HCT116 (cell line): ENCODE measurements around the gene PPP1R13L. TPM values are rescaled to one million over a fixed set of nuclear protein-coding genes. Genes with fewer than 3 reads are reported as not detected.

ENCODE experiments used
- ATAC-seq: fragments of 200-7000 bp; cut with Tn5 transposase; 2 replicates; pipeline ENCODE4 v1.9.1; 2020; ENCODE audit warnings: mild to moderate bottlenecking, moderate library complexity
- Bru-seq: library from RNA; stranded (reverse); fragments of 400-500 nt; gene quantifications from one replicate; lab custom pipeline; 2021; lab: Mats Ljungman, UMichigan
- BruChase-seq, 2 experiments: library from RNA; stranded (reverse); fragments of 400-500 nt; gene quantifications; one replicate each; lab custom pipeline; 2021; lab: Mats Ljungman, UMichigan
- BruUV-seq: library from RNA; stranded (reverse); fragments of 400-500 nt; replicated peaks from 2 replicates; lab custom pipeline; 2021; lab: Mats Ljungman, UMichigan
- CTCF ChIA-PET: fragments of 300-600 bp; sonication (Branson Sonifier 250); formaldehyde crosslinking; loops from one replicate; lab custom pipeline; 2021; ENCODE audit warnings: antibody characterized with exemption; lab: Charles Lee
- POLR2A ChIA-PET: fragments of 300-600, 350-600 bp; sonication (Branson Sonifier 250); formaldehyde crosslinking; loops from one replicate; lab custom pipeline; 2021; ENCODE audit warnings: antibody characterized with exemption; lab: Charles Lee
- RAD21 ChIA-PET, 2 experiments: fragments of 300-600 bp; sonication (Branson Sonifier 250); formaldehyde crosslinking; loops; one replicate each; lab custom pipeline; 2023; ENCODE audit warnings: low total read pairs in 2 of 2; ENCODE audit not compliant: uncharacterized antibody in 2 of 2, unreplicated experiment in 2 of 2, low non-redundant PET in 1 of 2; lab: Charles Lee
- DNase-seq: peaks from one replicate; pipeline ENCODE4 v3.0.0-alpha.2; 2010; ENCODE audit warnings: low read depth, low spot score
- H2AFZ ChIP-seq: fragments of 200-600 bp; shearing (Covaris generic), sonication (generic); 2 replicates; pipeline ENCODE4 v1.6.1; 2017; ENCODE audit warnings: low read depth, mixed run types, mixed read lengths, antibody characterized with exemption, low read length; ENCODE audit not compliant: poor library complexity, severe bottlenecking
- H3K27ac ChIP-seq: 2 replicates; pipeline ENCODE4 v1.5.1; 2012; ENCODE audit warnings: low read depth, low read length
- H3K27me3 ChIP-seq: fragments of 200-600 bp; sonication (generic); 2 replicates; pipeline ENCODE4 v1.6.1; 2016; ENCODE audit warnings: mixed run types, low read length, mixed read lengths; ENCODE audit not compliant: insufficient read depth
- H3K36me3 ChIP-seq, 2 experiments: fragments of 200-500 bp in 1 of 2; fragments of 200-600 bp in 1 of 2; sonication (Bioruptor generic) in 1 of 2; sonication (generic) in 1 of 2; 2 replicates each; pipeline versions ENCODE4 v1.5.1 to v1.6.1; 2014 to 2016; ENCODE audit warnings: low read length in 2 of 2, inconsistent platforms in 1 of 2, mixed read lengths in 1 of 2, mixed run types in 1 of 2; ENCODE audit not compliant: insufficient read depth in 2 of 2, control insufficient read depth in 1 of 2
- H3K4me1 ChIP-seq, 2 experiments: fragments of 200-600 bp in 1 of 2; sonication (generic) in 1 of 2; 2 replicates each; pipeline versions ENCODE4 v1.5.1 to v1.6.1; 2012 to 2017; ENCODE audit warnings: low read length in 2 of 2, inconsistent platforms in 1 of 2, mild to moderate bottlenecking in 1 of 2, mixed read lengths in 1 of 2, mixed run types in 1 of 2, moderate library complexity in 1 of 2; ENCODE audit not compliant: insufficient read depth in 2 of 2, control insufficient read depth in 1 of 2
- H3K4me2 ChIP-seq: fragments of 200-600 bp; sonication (generic); 2 replicates; pipeline ENCODE4 v1.6.1; 2017; ENCODE audit warnings: mixed run types, low read length, mixed read lengths
- H3K4me3 ChIP-seq, 2 experiments: fragments of 200-600 bp in 1 of 2; sonication (generic) in 1 of 2; replicated peaks in 1 of 2; 2 replicates each; pipeline ENCODE4 v1.5.1; 2011 to 2016; ENCODE audit warnings: low read length in 2 of 2, control low read depth in 1 of 2, low read depth in 1 of 2, mild to moderate bottlenecking in 1 of 2, mixed read lengths in 1 of 2, mixed run types in 1 of 2
- H3K79me2 ChIP-seq: fragments of 200-600 bp; sonication (generic); 2 replicates; pipeline ENCODE4 v1.6.1; 2017; ENCODE audit warnings: mild to moderate bottlenecking, mixed run types, low read length, moderate library complexity, mixed read lengths; ENCODE audit not compliant: insufficient read depth
- H3K9ac ChIP-seq: fragments of 200-600 bp; sonication (generic); 2 replicates; pipeline ENCODE4 v1.6.1; 2016; ENCODE audit warnings: low read length, mixed read lengths
- H3K9me2 ChIP-seq: fragments of 200-600 bp; sonication (generic), shearing (Covaris generic); 2 replicates; pipeline ENCODE4 v1.6.1; 2017; ENCODE audit warnings: mixed run types, mild to moderate bottlenecking, moderate library complexity; ENCODE audit not compliant: insufficient read depth
- H3K9me3 ChIP-seq, 2 experiments: fragments of 200-500 bp in 1 of 2; fragments of 200-600 bp in 1 of 2; sonication (Bioruptor generic) in 1 of 2; sonication (generic) in 1 of 2; 2 replicates each; pipeline ENCODE4 v1.6.1; 2014 to 2017; ENCODE audit warnings: low read length in 2 of 2, mixed read lengths in 2 of 2, inconsistent platforms in 1 of 2, low read depth in 1 of 2, mild to moderate bottlenecking in 1 of 2, mixed run types in 1 of 2, moderate library complexity in 1 of 2; ENCODE audit not compliant: control insufficient read depth in 1 of 2, insufficient read depth in 1 of 2
- H4K20me1 ChIP-seq: fragments of 200-600 bp; sonication (generic), shearing (Covaris generic); 2 replicates; pipeline ENCODE4 v1.6.1; 2017; ENCODE audit warnings: mixed run types, mild to moderate bottlenecking, moderate library complexity; ENCODE audit not compliant: insufficient read depth
- CBX3 ChIP-seq: IDR thresholded peaks from 2 replicates; pipeline ENCODE4 v1.6.1; 2012; ENCODE audit warnings: low read depth
- EGR1 ChIP-seq: IDR thresholded peaks from 2 replicates; pipeline ENCODE4 v1.6.1; 2012; ENCODE audit warnings: low read depth
- MAX ChIP-seq: IDR thresholded peaks from 2 replicates; pipeline ENCODE4 v1.6.1; 2012
- POLR2A ChIP-seq: IDR thresholded peaks from 2 replicates; pipeline ENCODE4 v1.7.0; 2011; ENCODE audit warnings: borderline replicate concordance; ENCODE audit not compliant: insufficient read depth, insufficient read length; ENCODE audit errors: extremely low read depth
- POLR2AphosphoS5 ChIP-seq: IDR thresholded peaks from 2 replicates; pipeline ENCODE4 v1.6.1; 2011; ENCODE audit warnings: mild to moderate bottlenecking, low read depth, low read length, moderate library complexity
- REST ChIP-seq: IDR thresholded peaks from 2 replicates; pipeline ENCODE4 v1.6.1; 2012; ENCODE audit warnings: low read depth
- SIN3A ChIP-seq: IDR thresholded peaks from 2 replicates; pipeline ENCODE4 v1.6.1; 2012; ENCODE audit warnings: low read depth
- SP1 ChIP-seq: IDR thresholded peaks from 2 replicates; pipeline ENCODE4 v1.6.1; 2012; ENCODE audit warnings: low read depth
- SRF ChIP-seq: IDR thresholded peaks from 2 replicates; pipeline ENCODE4 v1.6.1; 2012; ENCODE audit warnings: low read depth
- TCF7L2 ChIP-seq: IDR thresholded peaks from 2 replicates; pipeline ENCODE4 v1.7.0; 2011; ENCODE audit warnings: borderline replicate concordance, inconsistent platforms; ENCODE audit not compliant: insufficient read depth, insufficient read length; ENCODE audit errors: extremely low read depth
- YY1 ChIP-seq: IDR thresholded peaks from 2 replicates; pipeline ENCODE4 v1.6.1; 2011; ENCODE audit warnings: low read length, low read depth, moderate library complexity, mild to moderate bottlenecking; ENCODE audit not compliant: insufficient replicate concordance; ENCODE audit errors: extremely low read depth
- ZFX ChIP-seq: fragments of 450-650 bp; IDR thresholded peaks from 2 replicates; pipeline ENCODE4 v1.6.1; 2017
- intact Hi-C: fragments of 100-400 bp; cut with micrococcal nuclease; formaldehyde crosslinking; loops from 2 replicates; pipeline ENCODE4 v1.10.0; 2022
- long read RNA-seq: library from polyadenylated mRNA; unstranded; transcript quantifications from one replicate; pipeline ENCODE4 v2.0.0, GENCODE V29; 2021; ENCODE audit not compliant: unreplicated experiment
- polyA plus RNA-seq: library from polyadenylated mRNA; unstranded; fragments of >200 nt; gene quantifications from 2 replicates; pipeline ENCODE4 v1.2.1, GENCODE V29; 2012; ENCODE audit warnings: missing spikeins
- total RNA-seq: library from RNA; stranded (reverse); gene quantifications from one replicate; pipeline ENCODE4 v1.2.1, GENCODE V29; 2021; ENCODE audit not compliant: unreplicated experiment
- TF ChIP-seq, protein P1 (sequence below): IDR thresholded peaks from 2 replicates; pipeline ENCODE4 v1.6.1; 2011; ENCODE audit warnings: mild to moderate bottlenecking, low read length, moderate library complexity; ENCODE audit not compliant: insufficient replicate concordance; ENCODE audit errors: extremely low read depth

PPP1R13L gene
- total RNA-seq (89.1 TPM), Bru-seq, nascent RNA (percentile 70 among the genes with signal in this experiment), BruChase-seq, experiment 1, labeled RNA remaining after a 6-hour chase (percentile 71 among the genes with signal in this experiment), BruChase-seq, experiment 2, labeled RNA remaining after a 2-hour chase (percentile 65 among the genes with signal in this experiment)
- polyA plus RNA-seq: 125 and 158 TPM in 2 replicates
- long read RNA-seq, transcript PPP1R13L-204 (6 exons, 2,512 nt): major isoform, 19 of 69 reads
- long read RNA-seq, partial matches to known transcripts: 39 of 69 reads
- long read RNA-seq, other reads (novel, unspliced or antisense): 10 of 69 reads

- intact Hi-C loops: loop anchor here (1.0 kb wide), 1 partner anchor 74 kb away; no protein-coding TSS in a partner anchor
- peaks cover 77% of the 10 kb centered on the region for H3K79me2 ChIP-seq
- POLR2A ChIA-PET: interaction anchor here (0.9 to 3.1 kb wide), 4 partner anchors 20 to 80 kb away, joined by 3 to 16 read pairs (median 4); partner anchors contain the start of gene FOSB
Measured at GRCh38 chr19:45404557-45405434, at the start of gene PPP1R13L. PPP1R13L (minus strand) TSS chr19:45405069; CDS start chr19:45398318, 6,751 bp downstream.

More at GRCh38 chr19:45404557-45405434, at the start of gene PPP1R13L:
- H2AFZ ChIP-seq: no peak within 1 kb of the TSS
- peak within 1 kb of the TSS; percentile 83 to 99 for H3K4me3 ChIP-seq
- BruUV-seq: TSS peak; percentile 59
- H3K9me3 ChIP-seq: no peaks in the 10 kb centered on the region
- H3K27ac ChIP-seq: peak within 1 kb of the TSS; percentile 87
- DNase-seq: peak; percentile 96
- H3K4me2 ChIP-seq: peak within 1 kb of the TSS; percentile 78
- peaks cover 0 to 11% of the 10 kb centered on the region in 2 experiments; a peak in 1 of 4 replicates for H3K36me3 ChIP-seq
- ATAC-seq: peak; percentile 62
- peak within 1 kb of the TSS; percentile 79 for H3K9ac ChIP-seq
- TF ChIP-seq ZFX (no peak), MAX (peak; percentile 49; the same call in 1 of the 2 replicates), CBX3 (peak; percentile 60; the same call in 1 of the 2 replicates), POLR2AphosphoS5 (peak; percentile 76), SP1 (peak; percentile 60), REST (no peak), SIN3A (peak; percentile 54; the same call in 1 of the 2 replicates), YY1 (no peak), TCF7L2 (peak; percentile 72), SRF (no peak), POLR2A (no peak), EGR1 (no peak)
- TF ChIP-seq, protein P1, sequence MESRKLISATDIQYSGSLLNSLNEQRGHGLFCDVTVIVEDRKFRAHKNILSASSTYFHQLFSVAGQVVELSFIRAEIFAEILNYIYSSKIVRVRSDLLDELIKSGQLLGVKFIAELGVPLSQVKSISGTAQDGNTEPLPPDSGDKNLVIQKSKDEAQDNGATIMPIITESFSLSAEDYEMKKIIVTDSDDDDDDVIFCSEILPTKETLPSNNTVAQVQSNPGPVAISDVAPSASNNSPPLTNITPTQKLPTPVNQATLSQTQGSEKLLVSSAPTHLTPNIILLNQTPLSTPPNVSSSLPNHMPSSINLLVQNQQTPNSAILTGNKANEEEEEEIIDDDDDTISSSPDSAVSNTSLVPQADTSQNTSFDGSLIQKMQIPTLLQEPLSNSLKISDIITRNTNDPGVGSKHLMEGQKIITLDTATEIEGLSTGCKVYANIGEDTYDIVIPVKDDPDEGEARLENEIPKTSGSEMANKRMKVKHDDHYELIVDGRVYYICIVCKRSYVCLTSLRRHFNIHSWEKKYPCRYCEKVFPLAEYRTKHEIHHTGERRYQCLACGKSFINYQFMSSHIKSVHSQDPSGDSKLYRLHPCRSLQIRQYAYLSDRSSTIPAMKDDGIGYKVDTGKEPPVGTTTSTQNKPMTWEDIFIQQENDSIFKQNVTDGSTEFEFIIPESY: peak; percentile 9
- TF ChIP-seq, all 23 proteins: peak for 7
- Histone ChIP-seq H4K20me1 (no peaks in the 10 kb centered on the region), H3K27me3 (no peaks in the 10 kb centered on the region), H3K9me2 (no peaks in the 10 kb centered on the region), H3K4me1 (peaks cover 27 to 61% of the 10 kb centered on the region in 2 experiments)
- CTCF ChIA-PET: interaction anchor here (0.7 to 1.8 kb wide), 6 partner anchors 10 to 238 kb away, joined by 3 to 22 read pairs (median 4); no protein-coding TSS in a partner anchor
- RAD21 ChIA-PET: interaction anchor here in 1 of 2 experiments (1.2 kb wide), 1 partner anchor 74 kb away, joined by 3 read pairs; no protein-coding TSS in a partner anchor
